Epithelial cell of proximal tubule (primary cell): ENCODE data around the gene PDPK1. TPM values are rescaled to one million over a fixed set of nuclear protein-coding genes. Genes with fewer than 3 reads are reported as not detected.
A peak's percentile ranks its signal among the peaks of the same experiment; 100 is the strongest.

Experiments used
- DNase-seq: peaks from one replicate; pipeline ENCODE4 v3.0.0-alpha.2; 2011; ENCODE audit warnings: low read depth
- H3K4me3 ChIP-seq: 2 replicates; pipeline ENCODE4 v1.5.1; 2011; ENCODE audit warnings: low read depth, mild to moderate bottlenecking, low read length
- CTCF ChIP-seq: conservative IDR thresholded peaks from 2 replicates; pipeline ENCODE4 v1.5.1; 2012; ENCODE audit warnings: low read depth, mild to moderate bottlenecking, low read length
- total RNA-seq: library from RNA; depleted of rRNA; stranded (reverse); fragments of >200 nt; gene quantifications from 2 replicates; pipeline ENCODE4 v1.2.3, GENCODE V29; 2015

The PDPK1 gene
- total RNA-seq, 1 donor from 2014 or later: 16.5 TPM

GRCh38 chr16:2499890-2500429, 37.9 kb upstream of the PDPK1 start:
- H3K4me3 ChIP-seq: no peak overlapping the region
- TF ChIP-seq CTCF: no peak
- DNase-seq: no peak

GRCh38 chr16:2500430-2500917, 37.3 kb upstream of the PDPK1 start:
- H3K4me3 ChIP-seq: no peak overlapping the region
- no peak for DNase-seq
- TF ChIP-seq CTCF: no peak

GRCh38 chr16:2500918-2501750, 36.7 kb upstream of the PDPK1 start:
- no peak for DNase-seq
- H3K4me3 ChIP-seq: peak overlapping the region; percentile 60
- peak; percentile 95 for TF ChIP-seq CTCF

- peak overlapping the region; percentile 60 for H3K4me3 ChIP-seq
- no peak for TF ChIP-seq CTCF
- no peak for DNase-seq
Observed at GRCh38 chr16:2501946-2502895, 35.6 kb upstream of the PDPK1 start.

- DNase-seq: no peak
- H3K4me3 ChIP-seq: no peak overlapping the region
- TF ChIP-seq CTCF: no peak
Observed at GRCh38 chr16:2505695-2506094, 32.1 kb upstream of the PDPK1 start.

GRCh38 chr16:2507052-2507659, 30.7 kb upstream of the PDPK1 start:
- TF ChIP-seq CTCF: no peak
- no peak for DNase-seq
- H3K4me3 ChIP-seq: no peak overlapping the region
